H1 (cell line): Measurements from ENCODE around the gene LEKR1. TPM values are rescaled to one million over a fixed set of nuclear protein-coding genes. Genes with fewer than 3 reads are reported as not detected.

ENCODE experiments used
- CTCF ChIA-PET: fragments of 300-600 bp; sonication (Branson Sonifier 250); formaldehyde crosslinking; loops from one replicate; lab custom pipeline; 2021; ENCODE audit not compliant: partially characterized antibody; lab: Charles Lee
- POLR2A ChIA-PET: fragments of 300-600 bp; sonication (Branson Sonifier 250); formaldehyde crosslinking; loops from one replicate; lab custom pipeline; 2021; ENCODE audit warnings: inconsistent platforms; ENCODE audit not compliant: partially characterized antibody; lab: Charles Lee
- DNase-seq, 2 experiments: peaks; one replicate each; pipeline versions ENCODE4 v3.0.0 to v3.0.0-alpha.2; 2010 to 2022; ENCODE audit warnings: low spot score in 2 of 2, low read depth in 1 of 2, mixed read lengths in 1 of 2
- FAIRE-seq: peaks from 2 replicates; lab custom pipeline; 2011; peaks lifted over from hg19 to GRCh38; lab: Jason Lieb, UNC
- H2AFZ ChIP-seq: 2 replicates; pipeline ENCODE4 v1.8.1; 2012; ENCODE audit warnings: low read length, inconsistent platforms
- H2AK5ac ChIP-seq: 2 replicates; pipeline ENCODE4 v1.6.1; 2013; ENCODE audit warnings: low read depth, low read length
- H2BK120ac ChIP-seq: replicated peaks from 2 replicates; pipeline ENCODE3; 2013; ENCODE audit warnings: low read depth, low read length, inconsistent platforms
- H2BK12ac ChIP-seq: 2 replicates; pipeline ENCODE4 v1.6.1; 2013; ENCODE audit warnings: low read depth, low read length
- H2BK15ac ChIP-seq: 2 replicates; pipeline ENCODE4 v1.6.1; 2013; ENCODE audit warnings: low read length
- H2BK20ac ChIP-seq: 2 replicates; pipeline ENCODE4 v1.6.1; 2013; ENCODE audit warnings: low read length
- H2BK5ac ChIP-seq: 2 replicates; pipeline ENCODE4 v1.6.1; 2013; ENCODE audit warnings: low read depth, low read length
- H3K14ac ChIP-seq: 2 replicates; pipeline ENCODE4 v1.6.1; 2013; ENCODE audit warnings: inconsistent platforms; ENCODE audit not compliant: insufficient read length
- H3K18ac ChIP-seq: 2 replicates; pipeline ENCODE4 v1.6.1; 2013; ENCODE audit warnings: low read length; ENCODE audit errors: extremely low read depth
- H3K23ac ChIP-seq: 2 replicates; pipeline ENCODE4 v1.6.1; 2013; ENCODE audit warnings: inconsistent platforms; ENCODE audit not compliant: insufficient read length
- H3K23me2 ChIP-seq: 2 replicates; pipeline ENCODE4 v1.6.1; 2013; ENCODE audit warnings: low read depth, low read length
- H3K27ac ChIP-seq: 2 replicates; pipeline ENCODE4 v1.6.1; 2011; ENCODE audit warnings: low read depth, low read length, inconsistent platforms
- H3K27me3 ChIP-seq, 4 experiments: replicated peaks in 1 of 4; 1 replicate in 1 of 4; 2 replicates in 3 of 4; pipeline versions ENCODE4 v1.6.1 to v1.8.1; 2011 to 2013; ENCODE audit warnings: low read length in 3 of 4, mild to moderate bottlenecking in 3 of 4, inconsistent platforms in 2 of 4, mixed read lengths in 2 of 4, moderate library complexity in 1 of 4; ENCODE audit not compliant: control insufficient read depth in 3 of 4, insufficient read depth in 3 of 4; ENCODE audit errors: extremely low read depth in 1 of 4
- H3K36me3 ChIP-seq, 4 experiments: 2 replicates each; pipeline versions ENCODE4 v1.6.1 to v1.8.1; 2011 to 2013; ENCODE audit warnings: mild to moderate bottlenecking in 4 of 4, low read length in 3 of 4, moderate library complexity in 2 of 4, control low read depth in 1 of 4, inconsistent platforms in 1 of 4; ENCODE audit not compliant: insufficient read depth in 4 of 4, control insufficient read depth in 2 of 4
- H3K4ac ChIP-seq: replicated peaks from 2 replicates; pipeline ENCODE3; 2013; ENCODE audit warnings: low read length, low read depth, mixed read lengths, inconsistent platforms; ENCODE audit not compliant: insufficient read length
- H3K4me1 ChIP-seq, 4 experiments: replicated peaks in 1 of 4; 1 replicate in 1 of 4; 2 replicates in 3 of 4; pipeline versions ENCODE4 v1.6.1 to v1.8.1; 2011 to 2013; ENCODE audit warnings: low read length in 3 of 4, inconsistent platforms in 2 of 4, mixed read lengths in 1 of 4; ENCODE audit not compliant: insufficient read depth in 4 of 4, control insufficient read depth in 3 of 4
- H3K4me2 ChIP-seq, 2 experiments: 2 replicates each; pipeline versions ENCODE4 v1.6.1 to v1.8.1; 2011 to 2013; ENCODE audit warnings: low read depth in 2 of 2, low read length in 2 of 2, control low read depth in 1 of 2, inconsistent platforms in 1 of 2, mild to moderate bottlenecking in 1 of 2; ENCODE audit not compliant: insufficient read depth in 1 of 2
- H3K4me3 ChIP-seq, 4 experiments: fragments of 200-600, 300-600 bp in 1 of 4; sonication (generic), shearing (Covaris generic), sonication (Bioruptor Twin) in 1 of 4; 2 replicates each; pipeline versions ENCODE4 v1.5.1 to v1.8.1; 2011 to 2016; ENCODE audit warnings: low read length in 4 of 4, low read depth in 3 of 4, control low read depth in 2 of 4, inconsistent platforms in 2 of 4, mild to moderate bottlenecking in 2 of 4, mixed read lengths in 1 of 4, moderate library complexity in 1 of 4; ENCODE audit not compliant: insufficient read depth in 2 of 4; ENCODE audit errors: extremely low read depth in 1 of 4
- H3K56ac ChIP-seq: replicated peaks from 2 replicates; pipeline ENCODE3; 2013; ENCODE audit warnings: low read depth, mild to moderate bottlenecking, mixed read lengths, low read length, inconsistent platforms; ENCODE audit not compliant: insufficient read length
- H3K79me1 ChIP-seq: 2 replicates; pipeline ENCODE4 v1.6.1; 2013; ENCODE audit warnings: low read depth, low read length, control low read depth
- H3K79me2 ChIP-seq, 2 experiments: 2 replicates each; pipeline versions ENCODE4 v1.6.1 to v1.8.1; 2012 to 2013; ENCODE audit warnings: low read length in 2 of 2, mild to moderate bottlenecking in 2 of 2, inconsistent platforms in 1 of 2; ENCODE audit not compliant: insufficient read depth in 2 of 2, control insufficient read depth in 1 of 2
- H3K9ac ChIP-seq, 4 experiments: replicated peaks in 1 of 4; 1 replicate in 1 of 4; 2 replicates in 3 of 4; pipeline versions ENCODE4 v1.6.1 to v1.8.1; 2011 to 2013; ENCODE audit warnings: low read depth in 3 of 4, low read length in 3 of 4, control low read depth in 2 of 4, mild to moderate bottlenecking in 2 of 4, moderate library complexity in 2 of 4, inconsistent platforms in 1 of 4; ENCODE audit errors: extremely low read depth in 1 of 4
- H3K9me3 ChIP-seq, 2 experiments: 2 replicates each; pipeline versions ENCODE4 v1.6.1 to v1.8.1; 2012 to 2013; ENCODE audit warnings: mild to moderate bottlenecking in 2 of 2, moderate library complexity in 2 of 2, control low read depth in 1 of 2, inconsistent platforms in 1 of 2, low read depth in 1 of 2, low read length in 1 of 2, mixed read lengths in 1 of 2; ENCODE audit not compliant: insufficient read depth in 2 of 2
- H4K20me1 ChIP-seq, 2 experiments: replicated peaks in 1 of 2; 2 replicates each; pipeline versions ENCODE3 to v1.8.1; 2011 to 2013; ENCODE audit warnings: inconsistent platforms in 2 of 2, low read length in 2 of 2, mild to moderate bottlenecking in 1 of 2; ENCODE audit not compliant: insufficient read depth in 2 of 2, control insufficient read depth in 1 of 2
- H4K5ac ChIP-seq: 2 replicates; pipeline ENCODE4 v1.6.1; 2013; ENCODE audit warnings: low read length, low read depth, mixed read lengths, inconsistent platforms; ENCODE audit not compliant: insufficient read length
- H4K8ac ChIP-seq: 2 replicates; pipeline ENCODE4 v1.8.0; 2013; ENCODE audit warnings: mild to moderate bottlenecking, moderate library complexity, low read length, inconsistent platforms; ENCODE audit not compliant: insufficient read depth; ENCODE audit errors: extremely low read depth
- H4K91ac ChIP-seq: replicated peaks from 2 replicates; pipeline ENCODE3; 2013; ENCODE audit warnings: low read length, mixed read lengths, inconsistent platforms; ENCODE audit not compliant: insufficient read length
- BCL11A ChIP-seq, 2 experiments: IDR thresholded peaks; one replicate each; pipeline ENCODE4 v1.6.1; 2011; ENCODE audit warnings: low read depth in 2 of 2, low read length in 2 of 2, mild to moderate bottlenecking in 2 of 2
- CREB1 ChIP-seq: IDR thresholded peaks from 2 replicates; pipeline ENCODE4 v1.6.1; 2012; ENCODE audit warnings: inconsistent platforms
- FOSL1 ChIP-seq: IDR thresholded peaks from 2 replicates; pipeline ENCODE4 v1.6.1; 2011; ENCODE audit warnings: mild to moderate bottlenecking, low read depth, low read length, moderate library complexity; ENCODE audit not compliant: insufficient read depth
- KDM5A ChIP-seq: fragments of 200-600 bp; IDR thresholded peaks from 2 replicates; pipeline ENCODE4 v1.7.1; 2012; ENCODE audit warnings: mild to moderate bottlenecking, low read length, inconsistent platforms, mixed read lengths
- WGBS, 2 experiments: shearing (Covaris generic) in 1 of 2; methylation state at CpG; one replicate each; pipeline versions ENCODE4 v1.1.6 to v1.1.7; 2013 to 2015; ENCODE audit warnings: low lambda C conversion rate in 2 of 2, mixed read lengths in 2 of 2, inconsistent platforms in 1 of 2, low coverage in 1 of 2, missing lambda C conversion rate in 1 of 2; ENCODE audit not compliant: insufficient replicate concordance in 2 of 2, insufficient coverage in 1 of 2, insufficient read length in 1 of 2; ENCODE audit errors: extremely low coverage in 1 of 2, missing lambda C conversion rate in 1 of 2; 5-methylcytosine and 5-hydroxymethylcytosine counted together
- polyA plus RNA-seq, 7 experiments: library from polyadenylated mRNA; depleted of rRNA in 3 of 7; stranded (reverse) in 5 of 7; unstranded in 2 of 7; fragments of >200 nt in 5 of 7; fragments of 200-250 nt in 2 of 7; gene quantifications; 1 replicate in 5 of 7; 2 replicates in 1 of 7; 4 replicates in 1 of 7; pipeline versions ENCODE4 v1.2.1 to v1.2.3, GENCODE V29; 2011 to 2013; ENCODE audit warnings: missing spikeins in 2 of 7, mixed read lengths in 2 of 7
- total RNA-seq: library from RNA; stranded (reverse); fragmentation: NEBNext Ultra II Directional; extraction: Animal tissue kit (Norgen Biotek cat#: 25700); gene quantifications from 2 replicates; pipeline ENCODE4 v1.2.1, GENCODE V29; 2021

Gene LEKR1
- total and polyA plus RNA-seq, 2 of the 8 experiments (the other 6 are each of a cell fraction or from before 2014, with no cell fraction given) = 0.08 TPM; not detected in 1

- POLR2A ChIA-PET = no interaction called here
- H3K56ac ChIP-seq = no peak overlapping the region
- H2AK5ac ChIP-seq = no peak overlapping the region
- no peaks in the 10 kb centered on the region for H3K23me2 ChIP-seq
- DNase-seq (no peak), FAIRE-seq (no peak)
- H4K8ac ChIP-seq = no peak overlapping the region
- H3K27me3 ChIP-seq = peaks cover under 1 to 2% (median 2%) of the 10 kb centered on the region in 4 experiments; a peak in 4 of 7 replicates
- 69% methylated on average over 2 of the region's 2 CpGs; no CpG with 5 or more reads in 1 of the 2 experiments for WGBS, 2 experiments
- no peaks in the 10 kb centered on the region for H4K20me1 ChIP-seq
- H4K91ac ChIP-seq = no peak overlapping the region
- no peak for TF ChIP-seq FOSL1
- no peak for TF ChIP-seq KDM5A
- TF ChIP-seq CREB1 = no peak
- TF ChIP-seq BCL11A (IDR thresholded peaks at IDR 0.05; ENCODE audit: low read depth in 2 of 2, low read length in 2 of 2) = no peak
- H3K79me2 ChIP-seq = no peaks in the 10 kb centered on the region
- no peak overlapping the region for H3K23ac ChIP-seq
- no peak overlapping the region for H2BK20ac ChIP-seq
- no peaks in the 10 kb centered on the region for H3K9me3 ChIP-seq
- peaks cover 2 to 13% (median 8%) of the 10 kb centered on the region in 4 experiments; a peak in 5 of 7 replicates for H3K4me1 ChIP-seq
- H3K18ac ChIP-seq = no peak overlapping the region
- no peak overlapping the region for H2BK12ac ChIP-seq
- no peak overlapping the region for H3K27ac ChIP-seq
- H3K9ac ChIP-seq = no peak overlapping the region
- no peak overlapping the region for H3K4me3 ChIP-seq
- no peak overlapping the region for H3K4me2 ChIP-seq
- H3K79me1 ChIP-seq = no peaks in the 10 kb centered on the region
- H2BK120ac ChIP-seq = no peak overlapping the region
- H2BK5ac ChIP-seq = no peak overlapping the region
- H4K5ac ChIP-seq = no peak overlapping the region
- CTCF ChIA-PET = interaction anchor here (0.6 to 1.2 kb wide), 2 partner anchors 93 to 132 kb away, joined by 3 read pairs; no protein-coding TSS in a partner anchor
- no peaks in the 10 kb centered on the region for H3K36me3 ChIP-seq
- no peak overlapping the region for H3K4ac ChIP-seq
- no peak overlapping the region for H2AFZ ChIP-seq
- H2BK15ac ChIP-seq = no peak overlapping the region
- no peak overlapping the region for H3K14ac ChIP-seq
These were observed 8.3 kb downstream of the LEKR1 start for GRCh38 chr3:156834435-156834834.
